ENCODE results near the gene MAEA.

Gene MAEA

GRCh38 chr4:1337376-1337831 is 47.7 kb downstream of the MAEA start:
- no peak; the same call in 2 of the 3 replicates for ATAC-seq

GRCh38 chr4:1337951-1338751 is 48.5 kb downstream of the MAEA start:
- no peak for ATAC-seq
- TF ChIP-seq ZNF8 (CRISPR knock-in tag; IDR thresholded peaks at IDR 0.05) (no peak), ARNTL (CRISPR knock-in tag; IDR thresholded peaks at IDR 0.05; ENCODE audit: borderline replicate concordance, low read depth) (no peak), TOX (CRISPR knock-in tag; IDR thresholded peaks at IDR 0.05; ENCODE audit: borderline replicate concordance) (no peak), ZNF565 (CRISPR knock-in tag; conservative IDR thresholded peaks at IDR 0.05; ENCODE audit: low read depth) (no peak), TSHZ2 (CRISPR knock-in tag; IDR thresholded peaks at IDR 0.05) (no peak), ZNF70 (CRISPR knock-in tag; IDR thresholded peaks at IDR 0.05) (no peak), ESRRG (CRISPR knock-in tag; IDR thresholded peaks at IDR 0.05) (no peak), GLIS3 (CRISPR knock-in tag; IDR thresholded peaks at IDR 0.05) (no peak), TCF4 (CRISPR knock-in tag; IDR thresholded peaks at IDR 0.05; ENCODE audit: borderline replicate concordance) (no peak), CSDC2 (CRISPR knock-in tag; IDR thresholded peaks at IDR 0.05) (no peak), ZC3H10 (CRISPR knock-in tag; IDR thresholded peaks at IDR 0.05) (no peak)
- TF ChIP-seq, protein P1, sequence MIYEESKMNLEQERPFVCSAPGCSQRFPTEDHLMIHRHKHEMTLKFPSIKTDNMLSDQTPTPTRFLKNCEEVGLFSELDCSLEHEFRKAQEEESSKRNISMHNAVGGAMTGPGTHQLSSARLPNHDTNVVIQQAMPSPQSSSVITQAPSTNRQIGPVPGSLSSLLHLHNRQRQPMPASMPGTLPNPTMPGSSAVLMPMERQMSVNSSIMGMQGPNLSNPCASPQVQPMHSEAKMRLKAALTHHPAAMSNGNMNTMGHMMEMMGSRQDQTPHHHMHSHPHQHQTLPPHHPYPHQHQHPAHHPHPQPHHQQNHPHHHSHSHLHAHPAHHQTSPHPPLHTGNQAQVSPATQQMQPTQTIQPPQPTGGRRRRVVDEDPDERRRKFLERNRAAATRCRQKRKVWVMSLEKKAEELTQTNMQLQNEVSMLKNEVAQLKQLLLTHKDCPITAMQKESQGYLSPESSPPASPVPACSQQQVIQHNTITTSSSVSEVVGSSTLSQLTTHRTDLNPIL (CRISPR knock-in tag; IDR thresholded peaks at IDR 0.05; ENCODE audit: low read depth), result no peak

More at GRCh38 chr4:1337376-1337831, 47.7 kb downstream of the MAEA start:
- TF ChIP-seq RARB (CRISPR knock-in tag; IDR thresholded peaks at IDR 0.05) (no peak), OSR1 (CRISPR knock-in tag; IDR thresholded peaks at IDR 0.05) (no peak), ZFP30 (CRISPR knock-in tag; IDR thresholded peaks at IDR 0.05) (no peak), TSHZ2 (CRISPR knock-in tag; IDR thresholded peaks at IDR 0.05) (no peak), ISL1 (CRISPR knock-in tag; IDR thresholded peaks at IDR 0.05) (no peak), ZNF8 (CRISPR knock-in tag; IDR thresholded peaks at IDR 0.05) (no peak), POU6F1 (CRISPR knock-in tag; IDR thresholded peaks at IDR 0.05; ENCODE audit: borderline replicate concordance, low read depth) (no peak), PPARA (CRISPR knock-in tag; IDR thresholded peaks at IDR 0.05; ENCODE audit: borderline replicate concordance) (no peak), SNAI2 (CRISPR knock-in tag; IDR thresholded peaks at IDR 0.05) (no peak), BACH2 (CRISPR knock-in tag; IDR thresholded peaks at IDR 0.05; ENCODE audit: borderline replicate concordance) (no peak), GLIS3 (CRISPR knock-in tag; IDR thresholded peaks at IDR 0.05) (no peak), ZNF70 (CRISPR knock-in tag; IDR thresholded peaks at IDR 0.05) (no peak), CSRNP3 (CRISPR knock-in tag; IDR thresholded peaks at IDR 0.05) (no peak)
- TF ChIP-seq, protein P2, sequence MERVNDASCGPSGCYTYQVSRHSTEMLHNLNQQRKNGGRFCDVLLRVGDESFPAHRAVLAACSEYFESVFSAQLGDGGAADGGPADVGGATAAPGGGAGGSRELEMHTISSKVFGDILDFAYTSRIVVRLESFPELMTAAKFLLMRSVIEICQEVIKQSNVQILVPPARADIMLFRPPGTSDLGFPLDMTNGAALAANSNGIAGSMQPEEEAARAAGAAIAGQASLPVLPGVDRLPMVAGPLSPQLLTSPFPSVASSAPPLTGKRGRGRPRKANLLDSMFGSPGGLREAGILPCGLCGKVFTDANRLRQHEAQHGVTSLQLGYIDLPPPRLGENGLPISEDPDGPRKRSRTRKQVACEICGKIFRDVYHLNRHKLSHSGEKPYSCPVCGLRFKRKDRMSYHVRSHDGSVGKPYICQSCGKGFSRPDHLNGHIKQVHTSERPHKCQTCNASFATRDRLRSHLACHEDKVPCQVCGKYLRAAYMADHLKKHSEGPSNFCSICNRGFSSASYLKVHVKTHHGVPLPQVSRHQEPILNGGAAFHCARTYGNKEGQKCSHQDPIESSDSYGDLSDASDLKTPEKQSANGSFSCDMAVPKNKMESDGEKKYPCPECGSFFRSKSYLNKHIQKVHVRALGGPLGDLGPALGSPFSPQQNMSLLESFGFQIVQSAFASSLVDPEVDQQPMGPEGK (CRISPR knock-in tag; IDR thresholded peaks at IDR 0.05; ENCODE audit: borderline replicate concordance), result no peak

All from SK-N-SH treated with all-trans-retinoic acid at 6 μM for 48 hours (cell line).